ENCODE results near the gene SLC38A5. TPM values are rescaled to one million over a fixed set of nuclear protein-coding genes. Genes with fewer than 3 reads are reported as not detected.

Gene SLC38A5
- total and polyA plus RNA-seq, 2 donors (not counting 3 experiments of a cell fraction or from before 2014, with no cell fraction given): 21.6 to 28.8 TPM

DNA sequence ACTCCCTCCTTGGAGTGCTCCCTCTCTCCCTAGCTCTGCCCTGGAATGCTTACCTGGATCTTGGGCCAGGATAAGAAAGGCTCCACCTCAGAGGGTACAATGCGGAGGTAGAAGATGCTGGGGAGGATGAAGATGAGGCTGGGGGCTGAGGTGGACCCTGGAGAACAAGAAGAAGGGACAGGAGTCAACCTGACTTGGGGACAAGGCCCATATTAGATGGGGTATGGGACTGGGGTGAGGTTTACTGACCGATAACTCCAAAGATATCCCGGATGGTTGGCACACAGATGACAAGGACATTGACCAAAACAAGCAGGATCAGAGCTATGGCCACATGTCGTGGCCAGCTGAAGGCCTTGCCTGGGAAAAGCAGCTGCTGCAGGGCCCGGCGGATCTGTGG lies 10.6 kb downstream of the SLC38A5 start:
- dilution Hi-C loops (cut with MboI; ENCODE audit: extremely low pct_ligation_motif_present, low sequenced_read_pairs): no loop called here
- Histone ChIP-seq H2AFZ (ENCODE audit: low read depth, low read length) (no peak overlapping the region), H3K9ac (replicated peaks; ENCODE audit: extremely low read depth, insufficient read depth, low read length) (no peak overlapping the region), H3K36me3 (ENCODE audit: control insufficient read depth in 2 of 2, extremely low read depth in 1 of 2, insufficient read depth in 2 of 2, low read length in 2 of 2) (no peaks in the 10 kb centered on the region), H3K27me3 (ENCODE audit: control insufficient read depth in 2 of 2, insufficient read depth in 2 of 2, low read length in 2 of 2) (no peaks in the 10 kb centered on the region), H3K4me1 (ENCODE audit: control insufficient read depth, extremely low read depth, insufficient read depth, low read length) (no peaks in the 10 kb centered on the region), H3K79me2 (ENCODE audit: control insufficient read depth, insufficient read depth, low read length) (no peaks in the 10 kb centered on the region), H3K9me1 (replicated peaks; ENCODE audit: control insufficient read depth, extremely low read depth, insufficient read depth, low read length) (no peaks in the 10 kb centered on the region), H3K9me3 (replicated peaks; ENCODE audit: control insufficient read depth, insufficient read depth, low read length) (no peaks in the 10 kb centered on the region), H3K4me2 (ENCODE audit: insufficient read depth, low read length) (no peak overlapping the region), H3K27ac (ENCODE audit: insufficient read depth, low read depth, low read length) (no peak overlapping the region), H3K4me3 (replicated peaks in 1 of 3; ENCODE audit: insufficient read depth in 1 of 3, low read depth in 1 of 3, low read length in 3 of 3) (no peak overlapping the region), H4K20me1 (replicated peaks; ENCODE audit: control insufficient read depth, extremely low read depth, insufficient read depth, low read length) (no peaks in the 10 kb centered on the region)
- ChIA-PET CTCF (no interaction called here), POLR2A (no interaction called here)
- intact Hi-C loops (cut with micrococcal nuclease): no loop called here
- no peak for DNase-seq (ENCODE audit: low read depth, low spot score)
- BruUV-seq (replicated peaks): no TSS peak
- FAIRE-seq: no peak
- TF ChIP-seq POLR2AphosphoS5 (IDR thresholded peaks at IDR 0.05; ENCODE audit: insufficient read depth, low read depth, low read length) (no peak), POLR2A (IDR thresholded peaks at IDR 0.05; ENCODE audit: low read depth, low read length) (no peak), MYC (IDR thresholded peaks at IDR 0.05; ENCODE audit: low read depth, low read length) (no peak)
- TF ChIP-seq, protein P1, sequence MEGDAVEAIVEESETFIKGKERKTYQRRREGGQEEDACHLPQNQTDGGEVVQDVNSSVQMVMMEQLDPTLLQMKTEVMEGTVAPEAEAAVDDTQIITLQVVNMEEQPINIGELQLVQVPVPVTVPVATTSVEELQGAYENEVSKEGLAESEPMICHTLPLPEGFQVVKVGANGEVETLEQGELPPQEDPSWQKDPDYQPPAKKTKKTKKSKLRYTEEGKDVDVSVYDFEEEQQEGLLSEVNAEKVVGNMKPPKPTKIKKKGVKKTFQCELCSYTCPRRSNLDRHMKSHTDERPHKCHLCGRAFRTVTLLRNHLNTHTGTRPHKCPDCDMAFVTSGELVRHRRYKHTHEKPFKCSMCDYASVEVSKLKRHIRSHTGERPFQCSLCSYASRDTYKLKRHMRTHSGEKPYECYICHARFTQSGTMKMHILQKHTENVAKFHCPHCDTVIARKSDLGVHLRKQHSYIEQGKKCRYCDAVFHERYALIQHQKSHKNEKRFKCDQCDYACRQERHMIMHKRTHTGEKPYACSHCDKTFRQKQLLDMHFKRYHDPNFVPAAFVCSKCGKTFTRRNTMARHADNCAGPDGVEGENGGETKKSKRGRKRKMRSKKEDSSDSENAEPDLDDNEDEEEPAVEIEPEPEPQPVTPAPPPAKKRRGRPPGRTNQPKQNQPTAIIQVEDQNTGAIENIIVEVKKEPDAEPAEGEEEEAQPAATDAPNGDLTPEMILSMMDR (IDR thresholded peaks at IDR 0.05; ENCODE audit: extremely low read depth in 1 of 2, insufficient read depth in 1 of 2, low read depth in 1 of 2, low read length in 2 of 2): no peak

DNA sequence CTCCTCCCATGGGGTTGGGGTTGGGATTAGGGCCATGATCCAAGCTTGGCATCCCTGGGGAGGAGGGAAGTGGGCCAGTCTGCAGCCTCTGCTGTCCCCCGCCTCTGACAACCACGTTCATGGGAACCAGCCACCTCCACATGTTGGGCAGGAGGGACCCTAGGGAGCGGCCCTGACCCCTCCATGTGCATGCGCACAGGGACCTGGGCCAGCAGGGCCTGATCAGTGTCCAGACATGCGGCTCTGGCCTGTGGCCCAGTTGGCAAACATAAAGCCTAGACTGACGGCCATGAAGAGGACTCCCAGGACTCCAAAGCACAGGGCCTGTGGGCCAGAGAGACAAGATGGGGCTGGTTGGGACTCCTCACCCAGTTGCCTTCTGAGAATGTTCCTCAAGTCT lies 11.3 kb downstream of the SLC38A5 start:
- no peak for TF ChIP-seq FOS (IDR thresholded peaks at IDR 0.05; ENCODE audit: borderline replicate concordance, insufficient read depth, low read length)
- TF ChIP-seq MYC (IDR thresholded peaks at IDR 0.05; ENCODE audit: low read depth, low read length): no peak
- Histone ChIP-seq H3K4me1 (ENCODE audit: control insufficient read depth, extremely low read depth, insufficient read depth, low read length) (no peaks in the 10 kb centered on the region), H3K4me2 (ENCODE audit: insufficient read depth, low read length) (no peak overlapping the region), H3K4me3 (replicated peaks in 1 of 3; ENCODE audit: insufficient read depth in 1 of 3, low read depth in 1 of 3, low read length in 3 of 3) (no peak overlapping the region), H3K9me1 (replicated peaks; ENCODE audit: control insufficient read depth, extremely low read depth, insufficient read depth, low read length) (no peaks in the 10 kb centered on the region), H3K27me3 (ENCODE audit: control insufficient read depth in 2 of 2, insufficient read depth in 2 of 2, low read length in 2 of 2) (no peaks in the 10 kb centered on the region), H3K27ac (ENCODE audit: insufficient read depth, low read depth, low read length) (no peak overlapping the region), H3K36me3 (ENCODE audit: control insufficient read depth in 2 of 2, extremely low read depth in 1 of 2, insufficient read depth in 2 of 2, low read length in 2 of 2) (no peaks in the 10 kb centered on the region), H3K9me3 (replicated peaks; ENCODE audit: control insufficient read depth, insufficient read depth, low read length) (no peaks in the 10 kb centered on the region), H3K79me2 (ENCODE audit: control insufficient read depth, insufficient read depth, low read length) (no peaks in the 10 kb centered on the region), H3K9ac (replicated peaks; ENCODE audit: extremely low read depth, insufficient read depth, low read length) (no peak overlapping the region), H4K20me1 (replicated peaks; ENCODE audit: control insufficient read depth, extremely low read depth, insufficient read depth, low read length) (no peaks in the 10 kb centered on the region), H2AFZ (ENCODE audit: low read depth, low read length) (no peak overlapping the region)
- DNase-seq (ENCODE audit: low read depth, low spot score) (no peak), FAIRE-seq (no peak)
- dilution Hi-C loops (cut with MboI; ENCODE audit: extremely low pct_ligation_motif_present, low sequenced_read_pairs): no loop called here
- intact Hi-C loops (cut with micrococcal nuclease): no loop called here
- no TSS peak for BruUV-seq (replicated peaks)
- ChIA-PET CTCF (no interaction called here), POLR2A (no interaction called here)
